ENCODE data around the gene PARP8.
"Not testable (repeated sequence)": the region's sequence is repeated elsewhere in the genome, so short reads cannot be mapped to it uniquely, and the experiment has no call there.

PARP8 gene

GRCh38 chr5:50684721-50685120, 18.3 kb downstream of the PARP8 start:
- no peak for DNase-seq

GRCh38 chr5:50687548-50687947, 21.1 kb downstream of the PARP8 start:
- no peak for DNase-seq

- no peak for DNase-seq
Observed at GRCh38 chr5:50691399-50692016, 25.1 kb downstream of the PARP8 start.

- no peak for DNase-seq
Observed at GRCh38 chr5:50694027-50694590, 27.7 kb downstream of the PARP8 start.

GRCh38 chr5:50694626-50695025, 28.2 kb downstream of the PARP8 start:
- DNase-seq = not testable (repeated sequence)

- DNase-seq = no peak
Observed at GRCh38 chr5:50697739-50698138, 31.3 kb downstream of the PARP8 start.

GRCh38 chr5:50699737-50700136, 33.3 kb downstream of the PARP8 start:
- DNase-seq = peak; percentile 8

GRCh38 chr5:50700706-50701105, 34.3 kb downstream of the PARP8 start:
- DNase-seq = no peak

- no peak for DNase-seq
Observed at GRCh38 chr5:50702615-50703366, 36.4 kb downstream of the PARP8 start.

- DNase-seq = no peak
Observed at GRCh38 chr5:50703367-50703666, 36.9 kb downstream of the PARP8 start.

GRCh38 chr5:50704730-50705129, 38.3 kb downstream of the PARP8 start:
- DNase-seq = no peak

GRCh38 chr5:50709471-50709870, 43.0 kb downstream of the PARP8 start:
- DNase-seq = peak; percentile 53

- DNase-seq = no peak
Observed at GRCh38 chr5:50710838-50711237, 44.4 kb downstream of the PARP8 start.

- DNase-seq = peak; percentile 2
Observed at GRCh38 chr5:50711280-50711679, 44.8 kb downstream of the PARP8 start.

- DNase-seq = no peak
Observed at GRCh38 chr5:50712479-50712878, 46.0 kb downstream of the PARP8 start.

- no peak for DNase-seq
Observed at GRCh38 chr5:50715001-50715400, 48.6 kb downstream of the PARP8 start.

- DNase-seq = no peak
Observed at GRCh38 chr5:50716134-50716533, 49.7 kb downstream of the PARP8 start.

- DNase-seq = no peak
Observed at GRCh38 chr5:50717651-50718050, 51.2 kb downstream of the PARP8 start.

GRCh38 chr5:50720061-50720710, 53.7 kb downstream of the PARP8 start:
- DNase-seq = no peak

- no peak for DNase-seq
Observed at GRCh38 chr5:50722223-50722622, 55.8 kb downstream of the PARP8 start.

- no peak for DNase-seq
Observed at GRCh38 chr5:50724262-50724661, 57.8 kb downstream of the PARP8 start.

GRCh38 chr5:50725800-50726474, 59.5 kb downstream of the PARP8 start:
- DNase-seq = no peak

GRCh38 chr5:50726475-50727148, 60.2 kb downstream of the PARP8 start:
- DNase-seq = no peak
